Tibial nerve (tissue), 4 donors: ENCODE measurements around the gene RBP2.

Experiments
- EP300 ChIP-seq, 2 donors: sonication (generic); formaldehyde crosslinking; IDR thresholded peaks; one replicate each; pipeline ENCODE4 v1.6.1; 2017; ENCODE audit warnings: antibody characterized with exemption in 2 of 2, mild to moderate bottlenecking in 1 of 2
- POLR2A ChIP-seq, 2 donors: fragments of 450-650 bp; IDR thresholded peaks; one replicate each; pipeline ENCODE4 v1.6.1; 2017; ENCODE audit warnings: antibody characterized with exemption in 2 of 2, mild to moderate bottlenecking in 2 of 2, moderate library complexity in 2 of 2
- TF ChIP-seq, protein P1 (sequence below), 5 experiments: fragments of 200-600 bp in 3 of 5; fragments of 450-650 bp in 2 of 5; sonication (generic) in 3 of 5; IDR thresholded peaks; one replicate each; pipeline ENCODE4 v1.5.1; 2016 to 2019; ENCODE audit warnings: antibody characterized with exemption in 5 of 5, mild to moderate bottlenecking in 3 of 5, moderate library complexity in 2 of 5

GRCh38 chr3:139519998-139520737, 43.9 kb upstream of the RBP2 start:
- no peak for TF ChIP-seq POLR2A (IDR thresholded peaks at IDR 0.05)
- TF ChIP-seq, protein P1, sequence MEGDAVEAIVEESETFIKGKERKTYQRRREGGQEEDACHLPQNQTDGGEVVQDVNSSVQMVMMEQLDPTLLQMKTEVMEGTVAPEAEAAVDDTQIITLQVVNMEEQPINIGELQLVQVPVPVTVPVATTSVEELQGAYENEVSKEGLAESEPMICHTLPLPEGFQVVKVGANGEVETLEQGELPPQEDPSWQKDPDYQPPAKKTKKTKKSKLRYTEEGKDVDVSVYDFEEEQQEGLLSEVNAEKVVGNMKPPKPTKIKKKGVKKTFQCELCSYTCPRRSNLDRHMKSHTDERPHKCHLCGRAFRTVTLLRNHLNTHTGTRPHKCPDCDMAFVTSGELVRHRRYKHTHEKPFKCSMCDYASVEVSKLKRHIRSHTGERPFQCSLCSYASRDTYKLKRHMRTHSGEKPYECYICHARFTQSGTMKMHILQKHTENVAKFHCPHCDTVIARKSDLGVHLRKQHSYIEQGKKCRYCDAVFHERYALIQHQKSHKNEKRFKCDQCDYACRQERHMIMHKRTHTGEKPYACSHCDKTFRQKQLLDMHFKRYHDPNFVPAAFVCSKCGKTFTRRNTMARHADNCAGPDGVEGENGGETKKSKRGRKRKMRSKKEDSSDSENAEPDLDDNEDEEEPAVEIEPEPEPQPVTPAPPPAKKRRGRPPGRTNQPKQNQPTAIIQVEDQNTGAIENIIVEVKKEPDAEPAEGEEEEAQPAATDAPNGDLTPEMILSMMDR (IDR thresholded peaks at IDR 0.05) = peak in 4 of 5 experiments; percentile 19 to 43 (median 24)
- no peak for TF ChIP-seq EP300 (IDR thresholded peaks at IDR 0.05)
